CD8-positive, alpha-beta memory T cell (primary cell): ENCODE results near the gene URB2. TPM values are rescaled to one million over a fixed set of nuclear protein-coding genes. Genes with fewer than 3 reads are reported as not detected.

Experiments used
- CTCF ChIA-PET: fragments of 350-600 bp; sonication (Branson Sonifier 250); formaldehyde crosslinking; loops from one replicate; lab custom pipeline; 2021; ENCODE audit warnings: antibody characterized with exemption; lab: Charles Lee
- POLR2A ChIA-PET: fragments of 350-600 bp; sonication (Branson Sonifier 250); formaldehyde crosslinking; loops from one replicate; lab custom pipeline; 2021; ENCODE audit warnings: antibody characterized with exemption; lab: Charles Lee
- DNase-seq, 5 donors: peaks; one replicate each; pipeline versions ENCODE4 v3.0.0 to v3.0.0-alpha.2; 2020 to 2022; ENCODE audit warnings: mixed read lengths in 1 of 5
- H3K27ac ChIP-seq: one replicate; pipeline ENCODE4 v1.7.0; 2013; ENCODE audit warnings: low read depth, mild to moderate bottlenecking, low read length, moderate library complexity
- H3K27me3 ChIP-seq: 2 replicates; pipeline ENCODE4 v1.7.0; 2013; ENCODE audit warnings: low read length, mild to moderate bottlenecking; ENCODE audit not compliant: insufficient read depth, poor library complexity, severe bottlenecking
- H3K36me3 ChIP-seq: 2 replicates; pipeline ENCODE4 v1.7.0; 2013; ENCODE audit warnings: mild to moderate bottlenecking, low read length, moderate library complexity; ENCODE audit not compliant: insufficient read depth
- H3K4me1 ChIP-seq: 2 replicates; pipeline ENCODE4 v1.7.0; 2013; ENCODE audit warnings: mild to moderate bottlenecking, low read length, moderate library complexity; ENCODE audit not compliant: insufficient read depth
- H3K4me3 ChIP-seq: 2 replicates; pipeline ENCODE4 v1.7.0; 2013; ENCODE audit warnings: mild to moderate bottlenecking, low read length
- H3K9me3 ChIP-seq: 2 replicates; pipeline ENCODE4 v1.7.0; 2013; ENCODE audit warnings: mild to moderate bottlenecking, low read length
- H3K27ac Mint-ChIP-seq, 8 donors: one replicate each; pipeline ENCODE4 v1.8.0; 2020 to 2021; ENCODE audit warnings: mixed read lengths in 8 of 8, mild to moderate bottlenecking in 6 of 8, inconsistent platforms in 3 of 8, moderate library complexity in 3 of 8
- H3K27me3 Mint-ChIP-seq, 2 donors: one replicate each; pipeline ENCODE4 v1.8.0; 2020 to 2021; ENCODE audit warnings: mixed read lengths in 2 of 2, mild to moderate bottlenecking in 1 of 2, moderate library complexity in 1 of 2
- H3K36me3 Mint-ChIP-seq, 3 donors: one replicate each; pipeline ENCODE4 v1.8.0; 2020 to 2021; ENCODE audit warnings: mixed read lengths in 3 of 3, inconsistent platforms in 1 of 3, mild to moderate bottlenecking in 1 of 3
- H3K4me1 Mint-ChIP-seq, 3 donors: one replicate each; pipeline ENCODE4 v1.8.0; 2020 to 2021; ENCODE audit warnings: mixed read lengths in 3 of 3, inconsistent platforms in 1 of 3, mild to moderate bottlenecking in 1 of 3
- H3K4me3 Mint-ChIP-seq, 7 donors: one replicate each; pipeline ENCODE4 v1.8.0; 2020 to 2021; ENCODE audit warnings: mixed read lengths in 7 of 7, mild to moderate bottlenecking in 6 of 7, moderate library complexity in 4 of 7, inconsistent platforms in 2 of 7
- H3K9me3 Mint-ChIP-seq, 5 donors: one replicate each; pipeline ENCODE4 v1.8.0; 2020 to 2022; ENCODE audit warnings: mixed read lengths in 5 of 5, mild to moderate bottlenecking in 3 of 5, moderate library complexity in 2 of 5, inconsistent platforms in 1 of 5
- polyA plus RNA-seq: library from polyadenylated mRNA; unstranded; fragments of 300-500 nt; fragmentation: Illumina TruSeq; gene quantifications from one replicate; pipeline ENCODE4 v1.2.3, GENCODE V29; 2021
- total RNA-seq, 2 experiments: library from RNA; stranded (reverse); gene quantifications; one replicate each; pipeline ENCODE4 v1.2.3, GENCODE V29; 2021

URB2 gene
- total and polyA plus RNA-seq, 3 experiments from 2014 or later = 6.5 to 38.2 (median 37.6) TPM

DNA sequence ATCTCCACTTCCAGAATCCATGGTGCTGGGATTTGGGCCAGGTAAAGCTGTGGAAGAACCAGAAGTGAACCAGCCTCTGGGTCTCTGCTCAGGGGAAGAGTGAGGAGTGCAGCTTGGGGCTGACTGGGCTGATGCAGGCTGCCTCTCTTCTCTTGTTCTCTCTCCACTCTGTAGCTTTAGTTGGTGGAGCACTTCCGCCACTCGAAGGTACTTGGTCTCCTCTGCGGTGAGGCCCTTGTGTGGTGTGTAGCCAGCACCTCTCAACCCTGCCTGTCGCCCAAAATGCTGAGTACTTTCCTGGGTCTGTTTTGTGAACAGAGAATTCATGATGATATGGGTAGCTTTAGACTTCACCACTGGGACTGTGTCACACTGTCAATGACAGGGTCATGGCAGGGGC is 63.2 kb downstream of the URB2 start:
- H3K9me3 Mint-ChIP-seq = peaks cover 6 to 20% (median 12%) of the 10 kb centered on the region in 5 donors
- peaks cover 6 to 18% of the 10 kb centered on the region in 2 donors for H3K27me3 Mint-ChIP-seq
- Histone ChIP-seq H3K27me3 (no peaks in the 10 kb centered on the region), H3K9me3 (no peaks in the 10 kb centered on the region), H3K4me3 (no peak overlapping the region), H3K4me1 (no peaks in the 10 kb centered on the region), H3K27ac (no peak overlapping the region), H3K36me3 (no peaks in the 10 kb centered on the region)
- H3K27ac Mint-ChIP-seq = peak overlapping the region in 2 of 8 donors; percentile 43
- no peak overlapping the region for H3K4me3 Mint-ChIP-seq
- H3K36me3 Mint-ChIP-seq = peaks cover 0 to 24% (median 0%) of the 10 kb centered on the region in 3 donors
- ChIA-PET POLR2A (no interaction called here), CTCF (interaction anchor here (1.0 kb wide), 1 partner anchor 16 kb away, joined by 3 read pairs; no protein-coding TSS in a partner anchor)
- H3K4me1 Mint-ChIP-seq = peaks cover 19 to 25% (median 24%) of the 10 kb centered on the region in 3 donors
- no peak for DNase-seq

DNA sequence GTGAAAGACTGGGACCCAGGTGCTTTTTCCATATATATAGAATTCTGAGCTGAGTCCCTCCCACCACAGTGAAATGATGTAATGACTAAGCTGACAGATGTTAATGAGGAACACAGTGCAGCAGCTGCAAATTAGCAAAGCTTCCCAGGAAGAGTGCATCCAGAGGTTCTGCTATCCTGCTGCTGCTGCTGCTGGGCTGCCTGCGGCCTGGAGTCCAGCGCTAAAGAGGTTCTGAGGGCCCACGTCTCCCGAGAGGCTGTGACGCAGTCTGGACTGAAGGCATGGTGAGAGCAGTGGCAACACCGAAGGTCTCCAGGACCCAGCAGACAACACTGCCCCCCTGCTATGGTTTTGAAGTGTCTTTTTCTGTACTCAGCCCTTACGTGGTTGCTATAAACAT is 63.9 kb downstream of the URB2 start:
- no peaks in the 10 kb centered on the region for H3K4me1 ChIP-seq
- H3K36me3 ChIP-seq = no peaks in the 10 kb centered on the region
- Mint-ChIP-seq H3K36me3 (peaks cover 0 to 24% (median 0%) of the 10 kb centered on the region in 3 donors), H3K4me3 (no peak overlapping the region), H3K27me3 (peaks cover 6 to 18% of the 10 kb centered on the region in 2 donors), H3K4me1 (peaks cover 19 to 25% (median 24%) of the 10 kb centered on the region in 3 donors), H3K27ac (no peak overlapping the region), H3K9me3 (peaks cover 6 to 17% (median 12%) of the 10 kb centered on the region in 5 donors)
- no peak overlapping the region for H3K27ac ChIP-seq
- no peak overlapping the region for H3K4me3 ChIP-seq
- POLR2A ChIA-PET = no interaction called here
- no peak for DNase-seq
- no peaks in the 10 kb centered on the region for H3K9me3 ChIP-seq
- H3K27me3 ChIP-seq = no peaks in the 10 kb centered on the region
- CTCF ChIA-PET = interaction anchor here (1.0 kb wide), 1 partner anchor 17 kb away, joined by 3 read pairs; no protein-coding TSS in a partner anchor

DNA sequence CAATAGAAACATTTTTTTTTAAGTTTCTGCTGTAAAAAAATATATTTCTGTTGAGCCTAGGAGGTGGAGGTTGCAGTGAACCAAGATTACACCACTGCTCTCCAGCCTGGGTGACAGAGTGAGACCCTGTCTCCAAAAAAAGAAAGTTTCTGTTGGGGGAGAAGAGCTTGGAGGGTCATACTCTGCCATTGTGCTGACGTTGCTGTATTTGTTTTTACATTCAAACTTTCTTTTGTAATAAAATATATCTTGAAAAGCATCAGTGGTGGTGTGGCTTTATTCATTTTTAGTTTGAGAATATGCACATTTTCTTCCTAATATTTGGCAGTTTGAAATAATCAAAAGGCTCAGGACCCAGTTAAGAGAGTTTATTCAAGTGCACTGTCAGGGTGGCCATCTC is 64.6 kb downstream of the URB2 start:
- no peak overlapping the region for H3K4me3 Mint-ChIP-seq
- CTCF ChIA-PET = no interaction called here
- H3K27me3 Mint-ChIP-seq = peaks cover 6 to 11% of the 10 kb centered on the region in 2 donors
- H3K4me1 Mint-ChIP-seq = peaks cover 19 to 25% (median 24%) of the 10 kb centered on the region in 3 donors
- Histone ChIP-seq H3K9me3 (no peaks in the 10 kb centered on the region), H3K4me3 (no peak overlapping the region), H3K27ac (no peak overlapping the region), H3K4me1 (no peaks in the 10 kb centered on the region), H3K36me3 (no peaks in the 10 kb centered on the region), H3K27me3 (no peaks in the 10 kb centered on the region)
- H3K27ac Mint-ChIP-seq = peak overlapping the region in 1 of 8 donors; percentile 12
- H3K36me3 Mint-ChIP-seq = peaks cover 0 to 16% (median 0%) of the 10 kb centered on the region in 3 donors
- POLR2A ChIA-PET = no interaction called here
- H3K9me3 Mint-ChIP-seq = peaks cover 2 to 11% (median 6%) of the 10 kb centered on the region in 5 donors
- no peak for DNase-seq

DNA sequence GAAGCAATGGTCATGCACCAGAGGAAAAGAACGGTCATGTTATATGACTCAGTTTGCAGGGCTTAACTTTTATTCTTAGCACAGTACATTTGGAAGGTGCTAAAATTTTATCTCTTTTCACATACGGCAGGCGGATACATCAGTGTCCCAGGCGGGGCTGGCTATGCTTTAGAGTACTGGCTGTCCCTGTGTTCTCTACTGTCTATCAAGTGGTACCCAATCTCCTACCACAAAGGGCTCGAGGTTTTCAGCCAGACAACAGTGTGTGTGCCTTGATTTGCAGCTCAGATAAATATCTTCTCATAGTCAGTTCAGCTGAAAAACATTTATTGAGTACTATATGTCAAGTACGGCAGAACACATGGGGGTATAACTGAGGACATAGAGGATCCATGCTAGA is 65.3 kb downstream of the URB2 start:
- H3K36me3 Mint-ChIP-seq = peaks cover 0 to 9% (median 0%) of the 10 kb centered on the region in 3 donors
- peaks cover 19 to 25% (median 24%) of the 10 kb centered on the region in 3 donors for H3K4me1 Mint-ChIP-seq
- H3K27me3 Mint-ChIP-seq = peaks cover 5 to 6% of the 10 kb centered on the region in 2 donors
- DNase-seq = peak in 2 of 5 donors; percentile 30 to 49
- H3K9me3 Mint-ChIP-seq = peaks cover 0 to 4% (median 0%) of the 10 kb centered on the region in 5 donors
- ChIA-PET CTCF (no interaction called here), POLR2A (no interaction called here)
- H3K4me3 Mint-ChIP-seq = peak overlapping the region in 4 of 7 donors; percentile 9 to 71 (median 18)
- no peaks in the 10 kb centered on the region for H3K27me3 ChIP-seq
- H3K4me1 ChIP-seq = no peaks in the 10 kb centered on the region
- no peaks in the 10 kb centered on the region for H3K9me3 ChIP-seq
- H3K36me3 ChIP-seq = no peaks in the 10 kb centered on the region
- H3K27ac ChIP-seq = no peak overlapping the region
- no peak overlapping the region for H3K4me3 ChIP-seq
- peak overlapping the region in 5 of 8 donors; percentile 23 to 73 (median 66) for H3K27ac Mint-ChIP-seq

DNA sequence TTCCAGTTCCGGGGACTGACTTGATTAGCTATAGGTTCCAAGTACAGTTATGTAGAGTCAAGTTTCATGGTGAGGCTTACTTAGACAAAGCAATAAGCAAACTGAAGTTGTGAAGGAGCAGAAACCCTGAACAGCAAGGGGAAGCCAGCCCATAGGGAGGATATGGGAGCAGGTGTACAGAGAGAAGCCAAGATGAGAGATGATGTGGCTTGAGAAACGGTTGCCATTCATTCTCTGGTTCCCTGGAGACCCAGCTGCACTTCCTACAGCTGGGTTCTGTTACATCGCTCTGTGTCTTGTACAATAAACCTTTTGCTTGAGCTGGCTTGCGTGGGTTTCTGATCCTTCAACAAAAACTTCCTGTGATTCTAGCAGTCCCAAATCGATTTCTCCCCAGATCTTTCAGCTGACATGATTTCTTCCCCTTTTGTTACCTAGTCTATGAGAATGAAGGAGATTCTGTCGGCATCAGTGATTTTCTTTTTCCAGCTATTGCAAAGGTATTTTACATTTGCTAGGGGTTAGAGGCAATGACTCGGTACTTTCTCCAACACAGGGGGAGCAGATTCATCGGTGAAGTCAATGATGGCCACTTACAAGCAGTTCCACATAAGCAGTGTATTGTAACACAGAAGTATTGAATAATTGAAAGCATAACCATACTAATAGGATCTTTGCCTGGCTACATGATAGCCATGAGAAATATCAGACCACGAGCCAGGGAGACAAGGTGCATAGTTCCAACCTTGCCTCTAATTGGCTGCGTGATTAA is 67.3 kb downstream of the URB2 start:
- Histone ChIP-seq H3K27ac (no peak overlapping the region), H3K27me3 (no peaks in the 10 kb centered on the region), H3K36me3 (no peaks in the 10 kb centered on the region), H3K9me3 (no peaks in the 10 kb centered on the region), H3K4me3 (no peak overlapping the region), H3K4me1 (no peaks in the 10 kb centered on the region)
- no peak for DNase-seq
- H3K36me3 Mint-ChIP-seq = peaks cover 0 to 1% (median 0%) of the 10 kb centered on the region in 3 donors
- peak overlapping the region in 1 of 7 donors; percentile 28 for H3K4me3 Mint-ChIP-seq
- ChIA-PET CTCF (interaction anchor here (1.0 to 1.3 kb wide), 2 partner anchors 32 to 45 kb away, joined by 3 read pairs; no protein-coding TSS in a partner anchor), POLR2A (no interaction called here)
- H3K27ac Mint-ChIP-seq = peak overlapping the region in 1 of 8 donors; percentile 7
- peaks cover 6 to 11% of the 10 kb centered on the region in 2 donors for H3K27me3 Mint-ChIP-seq
- H3K9me3 Mint-ChIP-seq = no peaks in the 10 kb centered on the region
- H3K4me1 Mint-ChIP-seq = peaks cover 19 to 25% (median 24%) of the 10 kb centered on the region in 3 donors

DNA sequence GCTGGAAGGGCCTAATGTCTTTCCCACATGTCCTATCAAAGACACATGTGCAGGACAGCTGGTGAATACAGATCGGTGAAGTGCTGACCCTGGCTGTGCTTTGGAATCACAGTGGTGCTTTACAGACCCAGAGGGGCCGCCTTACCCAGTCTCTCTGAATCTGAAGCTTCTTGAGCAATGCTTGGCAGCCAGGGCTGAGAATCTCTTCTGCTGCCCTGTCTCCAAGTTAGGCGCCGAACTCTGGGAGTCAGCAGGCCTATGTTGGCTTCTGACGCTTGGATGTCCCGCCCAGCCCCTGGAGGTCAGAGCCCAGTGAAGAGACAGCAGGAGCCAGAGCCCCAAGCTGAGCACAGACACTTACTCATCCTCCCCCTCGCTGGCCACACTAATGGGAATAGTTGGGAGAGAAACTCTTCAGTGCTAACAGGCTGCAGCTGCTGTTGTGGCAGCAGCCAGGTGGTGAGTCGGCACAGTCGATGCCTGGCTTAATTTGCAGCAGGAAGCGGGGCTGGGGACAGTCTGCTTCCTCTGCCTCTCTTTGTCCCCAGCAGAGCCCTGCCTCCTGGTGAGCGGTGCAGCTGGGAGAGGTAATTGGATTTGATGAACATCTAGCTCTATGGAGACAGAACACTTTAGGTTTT is 68.1 kb downstream of the URB2 start:
- H3K36me3 Mint-ChIP-seq = no peaks in the 10 kb centered on the region
- H3K4me1 Mint-ChIP-seq = peaks cover 19 to 25% (median 24%) of the 10 kb centered on the region in 3 donors
- no peak overlapping the region for H3K4me3 Mint-ChIP-seq
- peaks cover 6 to 11% of the 10 kb centered on the region in 2 donors for H3K27me3 Mint-ChIP-seq
- H3K4me3 ChIP-seq = no peak overlapping the region
- no peaks in the 10 kb centered on the region for H3K27me3 ChIP-seq
- H3K9me3 Mint-ChIP-seq = no peaks in the 10 kb centered on the region
- DNase-seq = no peak
- no peaks in the 10 kb centered on the region for H3K4me1 ChIP-seq
- H3K36me3 ChIP-seq = no peaks in the 10 kb centered on the region
- POLR2A ChIA-PET = interaction anchor here (0.7 kb wide), 1 partner anchor 44 kb away, joined by 3 read pairs; no protein-coding TSS in a partner anchor
- CTCF ChIA-PET = no interaction called here
- no peaks in the 10 kb centered on the region for H3K9me3 ChIP-seq
- H3K27ac Mint-ChIP-seq = peak overlapping the region in 1 of 8 donors; percentile 68
- no peak overlapping the region for H3K27ac ChIP-seq

DNA sequence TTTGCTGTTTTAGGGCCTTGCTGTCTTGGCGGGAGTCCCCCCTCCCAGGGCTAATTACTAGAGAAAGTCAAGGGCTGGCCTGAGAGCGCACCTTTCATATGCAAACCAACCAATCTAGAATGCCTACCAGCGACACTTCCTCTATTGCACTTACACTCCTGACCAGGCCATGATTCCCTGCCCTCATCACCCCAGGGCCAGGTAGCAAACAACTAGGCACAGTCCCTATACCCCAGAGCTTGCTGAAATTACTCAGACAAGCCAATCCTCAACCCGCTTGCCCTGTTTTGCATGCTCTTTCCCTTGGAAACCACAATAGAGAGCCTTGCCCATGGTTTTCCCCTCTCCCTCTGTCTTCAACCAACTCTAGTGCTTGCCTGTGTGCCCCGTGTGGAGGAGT is 70.3 kb downstream of the URB2 start:
- POLR2A ChIA-PET = no interaction called here
- Histone ChIP-seq H3K9me3 (no peaks in the 10 kb centered on the region), H3K27me3 (no peaks in the 10 kb centered on the region), H3K36me3 (no peaks in the 10 kb centered on the region), H3K4me3 (no peak overlapping the region), H3K4me1 (no peaks in the 10 kb centered on the region), H3K27ac (no peak overlapping the region)
- Mint-ChIP-seq H3K36me3 (no peaks in the 10 kb centered on the region), H3K27ac (no peak overlapping the region), H3K9me3 (no peaks in the 10 kb centered on the region), H3K4me3 (no peak overlapping the region), H3K27me3 (peaks cover 6 to 9% of the 10 kb centered on the region in 2 donors), H3K4me1 (peaks cover 13 to 20% (median 17%) of the 10 kb centered on the region in 3 donors)
- CTCF ChIA-PET = no interaction called here
- DNase-seq = no peak
